GM19438 (cell line): ENCODE results near the gene FHIT.
"Not testable (repeated sequence)": the region's sequence is repeated elsewhere in the genome, so short reads cannot be mapped to it uniquely, and the experiment has no call there.

Source experiments
- ATAC-seq: cut with Tn5 transposase; IDR thresholded peaks from one replicate; pipeline ENCODE4 v1.9.1; 2021; ENCODE audit warnings: low read depth; ENCODE audit not compliant: unreplicated experiment

Gene FHIT

DNA sequence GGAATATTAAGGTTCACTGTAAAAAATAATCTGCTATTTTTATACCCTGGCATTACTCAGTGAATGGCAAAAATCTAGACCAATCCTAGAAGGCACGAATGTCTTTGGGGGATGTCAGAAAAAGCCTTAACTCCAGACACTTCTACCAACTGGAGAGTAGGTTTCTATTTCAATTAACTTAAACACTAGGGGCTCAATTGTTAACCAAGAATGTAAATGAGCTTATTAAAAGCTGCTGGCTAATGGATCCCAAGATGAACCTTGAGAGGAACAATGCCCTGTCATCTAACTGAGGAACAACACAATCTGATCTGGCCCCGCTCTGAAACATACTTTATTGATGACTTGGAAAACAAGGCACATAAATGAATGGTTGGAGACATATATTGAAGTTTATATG, 701.4 kb downstream of the FHIT start:
- ATAC-seq: no peak

- no peak for ATAC-seq
These were observed 708.3 kb downstream of the FHIT start for GRCh38 chr3:60542995-60543394.

- ATAC-seq: not testable (repeated sequence)
These were observed 711.9 kb downstream of the FHIT start for GRCh38 chr3:60539394-60539793.

DNA sequence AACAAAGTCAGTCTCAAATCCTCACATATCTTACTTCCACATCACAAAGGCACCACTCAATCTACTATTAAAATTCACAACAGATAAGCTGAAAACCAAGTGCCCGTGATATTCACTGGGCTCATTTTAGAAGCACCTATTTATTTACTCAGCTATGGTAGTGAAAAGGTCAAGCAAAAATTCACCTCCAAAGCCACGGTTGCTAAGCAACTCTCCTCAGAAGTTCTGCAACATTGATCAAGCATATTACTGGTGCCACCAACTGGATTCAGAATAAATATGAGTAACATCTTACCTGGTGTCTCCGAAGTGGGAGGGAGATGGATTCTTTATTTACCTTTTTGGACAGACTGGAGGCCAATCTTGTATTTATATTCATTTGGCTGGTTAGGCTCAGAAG, 714.8 kb downstream of the FHIT start:
- peak; percentile 76 for ATAC-seq

- ATAC-seq: no peak
These were observed 719.5 kb downstream of the FHIT start for GRCh38 chr3:60531759-60532158.

DNA sequence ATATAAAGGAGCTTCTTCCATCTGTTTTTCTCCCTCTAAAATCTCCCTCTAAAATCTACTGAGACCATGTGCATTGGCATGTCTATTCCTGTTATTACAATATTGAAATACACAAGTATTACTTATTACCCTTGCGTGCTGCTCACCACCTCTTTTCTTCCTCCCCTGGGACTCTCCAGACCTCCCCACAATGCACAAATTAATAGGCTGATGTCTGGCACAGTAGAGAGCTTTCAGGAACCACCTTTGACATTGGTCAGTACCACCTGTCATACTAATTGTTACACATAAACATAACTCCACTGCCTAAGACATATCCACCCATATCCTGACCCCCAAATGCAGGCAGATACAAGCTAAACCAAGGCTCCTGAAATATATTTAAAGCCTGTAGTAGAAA, 722.6 kb downstream of the FHIT start:
- ATAC-seq: peak; percentile 87

DNA sequence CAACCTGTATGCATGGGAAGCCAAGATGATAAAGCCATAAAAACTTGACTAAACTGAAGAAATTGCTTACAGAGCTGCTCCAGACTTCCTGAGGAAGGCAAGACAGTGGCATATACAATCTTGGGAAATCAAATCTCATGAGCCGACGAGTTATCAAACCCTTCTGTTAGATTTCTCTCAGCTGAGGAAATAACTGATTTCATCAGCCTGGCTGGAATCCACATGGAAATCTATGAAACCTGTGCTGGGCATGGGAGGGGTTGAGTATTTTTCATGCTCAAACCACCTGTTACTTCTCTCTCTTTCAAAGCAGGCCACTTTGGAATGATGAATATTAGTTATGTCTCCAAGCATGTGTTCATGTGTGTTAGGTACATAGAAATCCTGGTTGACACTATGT, 727.7 kb downstream of the FHIT start:
- ATAC-seq: no peak

- ATAC-seq: no peak
These were observed 734.1 kb downstream of the FHIT start for GRCh38 chr3:60517134-60517533.

- no peak for ATAC-seq
These were observed 736.4 kb downstream of the FHIT start for GRCh38 chr3:60514866-60515265.

DNA sequence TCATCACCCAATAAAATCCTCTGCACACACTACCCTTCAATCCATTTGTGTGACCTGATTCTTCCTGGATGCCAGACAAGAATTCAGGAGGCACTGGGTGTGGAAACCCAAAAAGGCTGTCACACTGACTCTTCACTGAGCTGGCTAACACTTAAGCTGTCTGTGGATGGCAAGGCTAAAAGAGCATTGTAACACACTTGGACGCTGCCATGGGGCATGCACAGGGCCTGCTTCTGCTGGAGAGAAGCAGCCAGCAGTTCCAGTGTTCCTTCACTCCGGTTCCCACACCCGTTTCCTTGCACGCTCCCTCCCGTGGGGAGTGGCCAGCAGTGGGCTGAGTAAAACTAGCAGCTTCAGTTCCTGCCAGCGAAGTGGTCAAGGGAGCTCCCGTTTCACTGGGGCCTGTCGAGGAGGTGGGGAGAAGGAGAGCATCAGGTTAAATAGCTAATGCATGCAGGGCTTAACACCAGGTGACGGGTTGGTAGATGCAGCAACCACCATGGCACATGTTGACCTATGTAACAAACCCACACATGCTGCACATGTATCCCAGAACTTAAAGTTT, 737.1 kb downstream of the FHIT start:
- no peak for ATAC-seq

DNA sequence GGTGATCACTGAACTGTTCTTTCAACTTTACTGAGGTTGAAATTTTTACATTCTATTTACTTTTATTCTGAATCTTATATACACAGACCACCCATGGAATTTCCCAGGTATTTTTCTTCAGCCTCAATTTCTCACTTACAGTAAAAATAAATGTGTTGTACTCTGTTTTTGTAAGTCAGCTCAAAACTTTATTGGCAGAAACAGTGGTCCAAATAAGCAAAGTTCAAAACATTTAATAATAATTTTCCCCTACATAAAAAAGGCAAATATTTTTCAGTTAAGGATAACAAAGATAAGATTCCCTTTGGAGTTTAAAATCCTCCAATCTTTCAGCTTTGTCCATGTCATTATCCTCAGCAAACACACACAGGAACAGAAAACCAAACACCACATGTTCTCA, 738.0 kb downstream of the FHIT start:
- no peak for ATAC-seq

- ATAC-seq: no peak
These were observed 738.7 kb downstream of the FHIT start for GRCh38 chr3:60512506-60512905.

GRCh38 chr3:60509471-60509870, 741.8 kb downstream of the FHIT start:
- no peak for ATAC-seq

DNA sequence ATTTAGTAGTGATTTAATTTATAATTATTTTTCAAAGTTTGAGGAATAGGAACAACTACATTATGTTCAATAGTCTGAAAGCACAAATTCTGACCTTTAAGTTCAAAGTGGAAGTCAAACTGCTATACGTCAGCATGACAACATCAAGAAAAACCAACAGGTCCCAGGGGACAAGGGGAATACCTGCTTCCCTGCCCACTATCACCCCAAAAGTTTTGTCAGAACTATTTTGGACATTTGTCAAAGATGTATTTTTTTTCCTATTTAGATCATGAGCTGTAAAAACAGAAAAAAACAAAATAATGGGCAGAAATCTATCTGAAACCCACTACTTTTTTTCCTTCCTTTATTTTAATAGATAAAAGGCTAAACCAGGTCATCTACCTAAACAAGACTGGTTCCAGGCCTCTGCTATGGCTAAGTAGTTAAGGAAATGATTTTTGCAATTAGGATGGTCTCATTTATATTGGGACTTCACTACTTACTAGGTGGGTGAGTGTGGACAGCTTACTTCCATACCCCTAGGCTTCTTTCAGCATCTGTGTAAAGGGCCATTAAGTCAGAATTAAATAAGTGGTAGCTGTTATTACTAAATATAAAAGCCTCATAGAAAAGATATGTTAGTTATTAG, 746.3 kb downstream of the FHIT start:
- no peak for ATAC-seq

GRCh38 chr3:60501314-60501713, 749.9 kb downstream of the FHIT start:
- no peak for ATAC-seq

DNA sequence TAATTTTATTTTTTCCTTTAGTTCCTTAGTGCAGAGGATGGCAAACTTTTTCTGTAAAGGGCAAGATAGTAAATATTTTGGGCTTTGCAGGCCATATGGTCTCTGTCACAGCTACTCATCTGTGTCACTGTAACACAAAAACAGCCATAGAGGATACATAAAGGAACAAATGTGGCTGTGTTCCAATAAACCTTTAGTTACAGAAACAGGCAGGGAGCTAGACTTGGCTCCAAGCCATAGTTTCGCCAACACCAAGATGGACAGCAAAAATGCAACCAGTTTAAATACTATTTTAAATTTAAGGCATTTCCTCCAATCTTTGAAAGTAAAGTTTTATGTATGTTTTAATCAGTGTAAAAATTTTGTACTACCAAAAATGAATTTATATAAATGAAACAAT, 753.4 kb downstream of the FHIT start:
- ATAC-seq: no peak

DNA sequence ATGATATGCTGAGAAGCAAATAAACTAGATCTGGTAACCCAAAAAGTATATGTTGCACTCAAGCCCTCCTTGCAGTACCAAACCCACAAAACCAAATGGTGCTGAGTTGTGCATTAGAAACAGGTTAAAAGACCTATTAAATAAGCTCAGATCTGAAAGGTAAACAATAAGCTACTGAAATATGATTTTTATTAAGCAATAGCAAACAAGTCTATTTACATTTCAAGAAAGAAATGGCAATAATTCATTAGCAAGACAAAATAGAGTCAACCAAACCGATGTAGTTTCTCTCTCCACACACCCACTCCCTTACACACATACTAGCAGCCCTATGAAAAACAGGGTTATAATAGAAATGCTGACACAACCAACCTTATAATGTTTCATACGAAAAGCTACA, 760.3 kb downstream of the FHIT start:
- ATAC-seq: no peak

DNA sequence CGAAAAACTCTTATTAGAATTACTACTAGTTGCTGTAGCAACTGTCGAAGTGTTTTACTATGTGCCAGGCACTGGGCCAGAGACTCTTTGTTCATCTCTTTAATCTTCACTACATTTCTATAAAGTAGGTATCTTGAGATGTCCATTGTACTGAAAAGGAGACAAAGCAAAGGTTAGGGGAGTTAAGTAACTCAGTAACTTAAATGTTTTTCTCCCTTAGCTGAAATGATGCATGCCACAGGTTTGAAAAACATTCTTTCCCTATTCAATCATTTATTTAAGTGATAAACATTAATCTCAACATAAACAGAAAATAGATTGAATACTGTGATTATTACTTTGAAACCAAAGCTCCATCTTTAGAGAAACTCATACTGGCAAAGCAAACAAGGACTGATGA, 776.2 kb downstream of the FHIT start:
- no peak for ATAC-seq

GRCh38 chr3:60469481-60469880, 781.8 kb downstream of the FHIT start:
- ATAC-seq: no peak

DNA sequence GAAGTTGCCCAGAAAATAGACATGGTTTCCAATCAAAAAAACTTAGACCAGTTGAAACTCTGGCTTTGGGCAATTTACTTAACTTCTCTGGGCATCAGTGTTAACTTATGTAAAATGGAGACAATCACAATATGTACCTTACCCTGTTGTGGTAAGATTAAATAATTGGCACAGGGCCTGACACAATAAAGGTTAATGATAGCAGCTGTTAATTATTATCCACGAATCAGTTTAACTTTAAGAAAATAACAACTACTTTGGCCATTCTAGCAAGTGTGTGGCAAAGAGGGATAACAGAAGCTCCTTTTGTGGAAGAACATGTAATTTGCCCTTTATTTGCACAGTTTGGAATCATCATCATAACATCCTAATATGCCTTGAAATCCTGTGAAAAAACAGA, 787.6 kb downstream of the FHIT start:
- no peak for ATAC-seq

- ATAC-seq: no peak
These were observed 790.0 kb downstream of the FHIT start for GRCh38 chr3:60461267-60461666.

DNA sequence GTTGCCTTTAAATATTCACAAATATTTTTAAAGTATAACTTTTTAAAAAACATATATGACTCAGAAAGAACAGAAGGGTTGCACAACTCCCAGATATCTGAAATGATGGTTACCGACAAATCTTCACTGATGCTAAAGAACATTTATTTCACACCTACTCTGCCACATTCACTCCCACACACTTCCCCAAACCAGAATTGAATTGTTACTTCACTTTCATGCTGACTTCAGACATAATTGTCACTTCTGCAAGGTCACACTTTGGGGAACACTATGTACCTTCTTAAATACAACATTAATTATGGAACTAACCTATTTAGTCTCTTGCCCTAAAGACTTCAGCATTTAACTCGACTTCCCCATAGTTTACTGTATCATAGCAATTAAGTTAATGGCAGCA, 795.1 kb downstream of the FHIT start:
- ATAC-seq: no peak

DNA sequence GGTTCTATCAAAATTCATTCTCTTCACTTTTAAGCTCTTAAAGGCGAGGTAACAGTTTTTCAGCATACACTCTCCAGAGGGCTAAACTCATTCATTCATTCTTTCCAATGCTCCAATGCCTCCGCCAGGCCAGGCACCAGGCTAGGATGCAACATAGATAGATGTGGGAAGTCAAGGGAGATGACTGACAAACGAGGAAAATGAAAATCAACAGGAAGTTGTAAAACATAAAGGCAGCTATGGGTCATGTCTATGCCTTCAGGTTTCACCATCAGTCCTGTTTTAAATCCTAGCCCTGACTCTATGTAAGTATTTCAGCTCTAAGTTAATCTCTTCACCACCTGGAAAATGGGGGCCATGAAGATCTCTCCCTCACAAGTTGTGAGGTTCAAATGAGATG, 797.9 kb downstream of the FHIT start:
- ATAC-seq: no peak
